ENCODE results near the gene SLX4. TPM values are rescaled to one million over a fixed set of nuclear protein-coding genes. Genes with fewer than 3 reads are reported as not detected.

Gene SLX4
- total and polyA plus RNA-seq, 9 of the 15 experiments (the other 6 are each of a cell fraction or from before 2014, with no cell fraction given), result 0.29 to 7.9 (median 3.8) TPM

GRCh38 chr16:3570420-3571062 is 40.9 kb downstream of the SLX4 start:
- no peaks in the 10 kb centered on the region for H3K36me3 ChIP-seq (ENCODE audit: control insufficient read depth, insufficient read depth, low read length)
- CTCF ChIA-PET (ENCODE audit: low intra/inter-chr PET ratio), result no interaction called here

More at GRCh38 chr16:3570420-3571062, 40.9 kb downstream of the SLX4 start:
- ATAC-seq (no peak), DNase-seq (ENCODE audit: extremely low read depth in 1 of 4, low spot score in 3 of 4) (peak in 1 of 4 experiments; percentile 32), FAIRE-seq (no peak)
- Histone ChIP-seq H3K9me3 (replicated peaks; ENCODE audit: control insufficient read depth, insufficient read depth, low read depth, low read length) (peaks cover 7% of the 10 kb centered on the region), H3K27me3 (ENCODE audit: control insufficient read depth in 2 of 2, insufficient read depth in 2 of 2, low read length in 2 of 2) (no peaks in the 10 kb centered on the region), H3K4me3 (no peak overlapping the region), H3K9me1 (ENCODE audit: control insufficient read depth, insufficient read depth, low read length) (no peaks in the 10 kb centered on the region), H4K20me1 (replicated peaks; ENCODE audit: control insufficient read depth, insufficient read depth, low read length) (no peaks in the 10 kb centered on the region), H3K9ac (ENCODE audit: insufficient read depth in 1 of 2, low read depth in 2 of 2, low read length in 2 of 2) (no peak overlapping the region), H3K4me2 (ENCODE audit: insufficient read depth, low read length) (no peak overlapping the region), H3K79me2 (ENCODE audit: control insufficient read depth, insufficient read depth, low read length) (no peaks in the 10 kb centered on the region), H3K4me1 (replicated peaks in 1 of 2; ENCODE audit: control insufficient read depth in 2 of 2, insufficient read depth in 2 of 2, low read length in 2 of 2) (peaks cover 0 to 9% of the 10 kb centered on the region in 2 experiments; a peak in 3 of 5 replicates), H3K27ac (ENCODE audit: extremely low read depth, low read depth, low read length) (no peak overlapping the region), H2AFZ (ENCODE audit: low read depth, low read length) (no peak overlapping the region)
- TF ChIP-seq ZNF717 (CRISPR knock-in tag; IDR thresholded peaks at IDR 0.05) (no peak), ZNF280A (IDR thresholded peaks at IDR 0.05; ENCODE audit: low read depth, partially characterized antibody) (no peak), ZNF253 (CRISPR knock-in tag; conservative IDR thresholded peaks at IDR 0.05) (no peak), CBX5 (IDR thresholded peaks at IDR 0.05; ENCODE audit: borderline replicate concordance, low read depth) (peak; percentile 19; the same call in 1 of the 2 replicates), RBBP5 (IDR thresholded peaks at IDR 0.05; ENCODE audit: borderline replicate concordance, insufficient read depth, low read length, poor library complexity, severe bottlenecking) (no peak), FUS (optimal IDR thresholded peaks at IDR 0.05; ENCODE audit: low read depth, low read length) (no peak), ZNF324 (CRISPR knock-in tag; IDR thresholded peaks at IDR 0.05) (peak; percentile 96), CBX3 (IDR thresholded peaks at IDR 0.05; ENCODE audit: borderline replicate concordance in 1 of 2, low read length in 2 of 2) (peak in 1 of 2 experiments; percentile 52; a peak in 2 of 3 replicates), ZBTB17 (CRISPR knock-in tag; IDR thresholded peaks at IDR 0.05) (no peak), RBM39 (optimal IDR thresholded peaks at IDR 0.05; ENCODE audit: low read depth, low read length) (no peak), TRIM28 (IDR thresholded peaks at IDR 0.05) (0 out of 2 replicates have a peak, but pooled peaks have one; percentile 42), RFX5 (IDR thresholded peaks at IDR 0.05; ENCODE audit: low read depth, low read length) (no peak), PHF8 (IDR thresholded peaks at IDR 0.05; ENCODE audit: borderline replicate concordance, low read length) (no peak), ZBTB9 (CRISPR knock-in tag; IDR thresholded peaks at IDR 0.05) (no peak), ZNF146 (CRISPR knock-in tag; IDR thresholded peaks at IDR 0.05; ENCODE audit: unreplicated experiment) (no peak), ZNF24 (IDR thresholded peaks at IDR 0.05) (no peak), TEAD4 (IDR thresholded peaks at IDR 0.05; ENCODE audit: low read length) (no peak), TEAD4 (CRISPR knock-in tag; IDR thresholded peaks at IDR 0.05; ENCODE audit: borderline replicate concordance) (no peak)
- POLR2A ChIA-PET, result interaction anchor here (0.5 kb wide), 1 partner anchor 439 kb away, joined by 3 read pairs; no protein-coding TSS in a partner anchor
- no TSS peak for BruUV-seq (replicated peaks)
- in situ Hi-C loops (cut with MboI), result no loop called here
- 21% methylated on average over 4 of the region's 4 CpGs for WGBS (ENCODE audit: insufficient coverage, low coverage, missing lambda C conversion rate)
- intact Hi-C loops (cut with micrococcal nuclease), result no loop called here
